IMR-90 (cell line): ENCODE measurements around the gene ANO7. TPM values are rescaled to one million over a fixed set of nuclear protein-coding genes. Genes with fewer than 3 reads are reported as not detected.

ENCODE experiments used
- ATAC-seq: fragments of 200-7000 bp; cut with Tn5 transposase; 2 replicates; pipeline ENCODE4 v1.9.1; 2020; ENCODE audit warnings: low read depth, mild to moderate bottlenecking, moderate library complexity
- BruUV-seq: library from RNA; stranded (reverse); fragments of 400-500 nt; replicated peaks from 2 replicates; lab custom pipeline; 2021; lab: Mats Ljungman, UMichigan
- CTCF ChIA-PET: fragments of 300-600 bp; formaldehyde crosslinking; extraction: SDS; loops from one replicate; lab custom pipeline; 2021; ENCODE audit warnings: antibody characterized with exemption; lab: Yijun Ruan, JAX
- POLR2A ChIA-PET: fragments of 300-600 bp; sonication (Branson Sonifier 250); formaldehyde crosslinking; loops from one replicate; lab custom pipeline; 2022; ENCODE audit warnings: antibody characterized with exemption; ENCODE audit not compliant: unreplicated experiment; lab: Charles Lee
- DNase-seq: peaks from one replicate; pipeline ENCODE4 v3.0.0; 2013
- H2AFZ ChIP-seq: replicated peaks from 2 replicates; pipeline ENCODE3; 2013; ENCODE audit warnings: low read length, mild to moderate bottlenecking; ENCODE audit not compliant: poor library complexity
- H2AK5ac ChIP-seq: 2 replicates; pipeline ENCODE4 v1.6.1; 2013; ENCODE audit warnings: low read depth, low read length, inconsistent platforms
- H2AK9ac ChIP-seq: replicated peaks from 2 replicates; pipeline ENCODE3; 2013; ENCODE audit warnings: mild to moderate bottlenecking, low read depth, low read length, moderate library complexity; ENCODE audit not compliant: poor library complexity
- H2BK120ac ChIP-seq: 2 replicates; pipeline ENCODE4 v1.6.1; 2013; ENCODE audit warnings: low read depth, low read length, inconsistent platforms
- H2BK15ac ChIP-seq: 3 replicates; pipeline ENCODE4 v1.6.1; 2013; ENCODE audit warnings: low read depth, low read length, inconsistent platforms
- H2BK20ac ChIP-seq: 2 replicates; pipeline ENCODE4 v1.6.1; 2013; ENCODE audit warnings: low read depth, mild to moderate bottlenecking, inconsistent platforms, low read length, moderate library complexity
- H2BK5ac ChIP-seq: 2 replicates; pipeline ENCODE4 v1.6.1; 2013; ENCODE audit warnings: mild to moderate bottlenecking, low read depth, low read length, inconsistent platforms; ENCODE audit not compliant: poor library complexity, severe bottlenecking
- H3K14ac ChIP-seq: replicated peaks from 2 replicates; pipeline ENCODE4 v1.6.1; 2013; ENCODE audit warnings: low read depth, low read length, inconsistent platforms
- H3K18ac ChIP-seq: 2 replicates; pipeline ENCODE4 v1.6.1; 2013; ENCODE audit warnings: low read depth, low read length, control low read depth
- H3K23ac ChIP-seq: 2 replicates; pipeline ENCODE4 v1.6.1; 2013; ENCODE audit warnings: low read depth, low read length, inconsistent platforms
- H3K27ac ChIP-seq: 2 replicates; pipeline ENCODE4 v1.5.1; 2013; ENCODE audit warnings: mild to moderate bottlenecking, control low read depth, low read length; ENCODE audit not compliant: insufficient read depth
- H3K27me3 ChIP-seq: 2 replicates; pipeline ENCODE4 v1.6.1; 2013; ENCODE audit warnings: low read length; ENCODE audit not compliant: control insufficient read depth, insufficient read depth
- H3K36me3 ChIP-seq: 2 replicates; pipeline ENCODE4 v1.6.1; 2013; ENCODE audit warnings: low read length, mixed read lengths; ENCODE audit not compliant: control insufficient read depth, insufficient read depth
- H3K4ac ChIP-seq: 2 replicates; pipeline ENCODE4 v1.6.1; 2013; ENCODE audit warnings: low read depth, low read length, inconsistent platforms
- H3K4me1 ChIP-seq: 2 replicates; pipeline ENCODE4 v1.6.1; 2013; ENCODE audit warnings: low read length, mixed read lengths; ENCODE audit not compliant: control insufficient read depth, insufficient read depth
- H3K4me2 ChIP-seq: 2 replicates; pipeline ENCODE4 v1.6.1; 2013; ENCODE audit warnings: low read depth, mild to moderate bottlenecking, control low read depth, low read length, moderate library complexity
- H3K4me3 ChIP-seq: 2 replicates; pipeline ENCODE4 v1.5.1; 2013; ENCODE audit warnings: low read depth, mild to moderate bottlenecking, control low read depth, low read length, moderate library complexity; ENCODE audit not compliant: insufficient read depth
- H3K56ac ChIP-seq: 2 replicates; pipeline ENCODE4 v1.6.1; 2013; ENCODE audit warnings: low read length, inconsistent platforms; ENCODE audit not compliant: insufficient read depth; ENCODE audit errors: extremely low read depth
- H3K79me1 ChIP-seq, 2 experiments: 2 replicates each; pipeline ENCODE4 v1.6.1; 2013; ENCODE audit warnings: low read length in 2 of 2, inconsistent platforms in 1 of 2, low read depth in 1 of 2
- H3K9ac ChIP-seq: 2 replicates; pipeline ENCODE4 v1.6.1; 2013; ENCODE audit warnings: low read depth, low read length, control low read depth
- H3K9me1 ChIP-seq: 2 replicates; pipeline ENCODE4 v1.6.1; 2013; ENCODE audit warnings: low read length, inconsistent platforms; ENCODE audit not compliant: insufficient read depth
- H3K9me3 ChIP-seq: 2 replicates; pipeline ENCODE4 v1.6.1; 2013; ENCODE audit warnings: low read length; ENCODE audit not compliant: control insufficient read depth, insufficient read depth
- H4K20me1 ChIP-seq: 2 replicates; pipeline ENCODE4 v1.6.1; 2013; ENCODE audit warnings: low read length, inconsistent platforms; ENCODE audit not compliant: insufficient read depth
- H4K5ac ChIP-seq: 2 replicates; pipeline ENCODE4 v1.6.1; 2013; ENCODE audit warnings: mild to moderate bottlenecking, low read depth, low read length, control low read depth
- H4K8ac ChIP-seq, 2 experiments: 2 replicates each; pipeline ENCODE4 v1.6.1; 2013; ENCODE audit warnings: low read depth in 2 of 2, low read length in 2 of 2, control low read depth in 1 of 2, inconsistent platforms in 1 of 2
- H4K91ac ChIP-seq: 2 replicates; pipeline ENCODE4 v1.6.1; 2013; ENCODE audit warnings: low read depth, low read length, inconsistent platforms; ENCODE audit not compliant: insufficient read depth
- BHLHE40 ChIP-seq: fragments of 150-350 bp; IDR thresholded peaks from 2 replicates; pipeline ENCODE4 v1.6.1; 2016; ENCODE audit warnings: mild to moderate bottlenecking, low read depth, low read length
- CEBPB ChIP-seq: IDR thresholded peaks from 2 replicates; pipeline ENCODE4 v1.6.1; 2012; ENCODE audit warnings: low read depth, low read length, improper control_type of control experiment
- CHD1 ChIP-seq: IDR thresholded peaks from 2 replicates; pipeline ENCODE4 v1.6.1; 2012; ENCODE audit warnings: low read depth, low read length, improper control_type of control experiment
- ELK1 ChIP-seq: fragments of 150-350 bp; IDR thresholded peaks from 2 replicates; pipeline ENCODE4 v1.6.1; 2016; ENCODE audit warnings: low read depth, mild to moderate bottlenecking, low read length, moderate library complexity, borderline replicate concordance
- FOS ChIP-seq: fragments of 150-350 bp; IDR thresholded peaks from 2 replicates; pipeline ENCODE4 v1.6.1; 2016; ENCODE audit warnings: low read depth, low read length
- MAFK ChIP-seq: IDR thresholded peaks from 2 replicates; pipeline ENCODE4 v1.6.1; 2012; ENCODE audit warnings: low read depth, low read length, improper control_type of control experiment
- MAZ ChIP-seq: IDR thresholded peaks from 2 replicates; pipeline ENCODE4 v1.6.1; 2012; ENCODE audit warnings: low read depth, mild to moderate bottlenecking, low read length, improper control_type of control experiment, moderate library complexity, borderline replicate concordance
- MXI1 ChIP-seq: IDR thresholded peaks from 2 replicates; pipeline ENCODE4 v1.6.1; 2012; ENCODE audit warnings: low read depth, mild to moderate bottlenecking, low read length, moderate library complexity, borderline replicate concordance
- NFE2L2 ChIP-seq: fragments of 150-350 bp; IDR thresholded peaks from 2 replicates; pipeline ENCODE4 v1.6.1; 2016; ENCODE audit warnings: low read depth, mild to moderate bottlenecking, low read length
- POLR2A ChIP-seq: IDR thresholded peaks from 2 replicates; pipeline ENCODE4 v1.6.1; 2012; ENCODE audit warnings: mild to moderate bottlenecking, low read depth, low read length
- RAD21 ChIP-seq: IDR thresholded peaks from 2 replicates; pipeline ENCODE4 v1.6.1; 2012; ENCODE audit warnings: low read length, improper control_type of control experiment
- RCOR1 ChIP-seq: IDR thresholded peaks from 2 replicates; pipeline ENCODE4 v1.6.1; 2012; ENCODE audit warnings: mild to moderate bottlenecking, low read length, improper control_type of control experiment; ENCODE audit not compliant: insufficient replicate concordance
- RFX5 ChIP-seq: IDR thresholded peaks from 2 replicates; pipeline ENCODE4 v1.8.0; 2012; ENCODE audit warnings: low read depth, mild to moderate bottlenecking, low read length, moderate library complexity
- SMC3 ChIP-seq: fragments of 150-350 bp; IDR thresholded peaks from 2 replicates; pipeline ENCODE4 v1.6.1; 2016; ENCODE audit warnings: low read depth, mild to moderate bottlenecking, antibody characterized with exemption, low read length, moderate library complexity
- USF2 ChIP-seq: fragments of 150-350 bp; IDR thresholded peaks from 2 replicates; pipeline ENCODE4 v1.6.1; 2017; ENCODE audit warnings: mild to moderate bottlenecking, antibody characterized with exemption, low read length, low read depth
- WGBS, 2 experiments: methylation state at CpG; one replicate each; pipeline versions ENCODE4 v1.1.5 to v1.1.7; 2013; ENCODE audit warnings: missing lambda C conversion rate in 2 of 2; ENCODE audit not compliant: insufficient read length in 1 of 2; ENCODE audit errors: extremely low coverage in 2 of 2; 5-methylcytosine and 5-hydroxymethylcytosine counted together
- dilution Hi-C: fragments of 300-500 bp; cut with HindIII; formaldehyde crosslinking; loops from one replicate; pipeline ENCODE4 v1.14.3; 2018; ENCODE audit warnings: low sequenced_read_pairs; ENCODE audit not compliant: unreplicated experiment
- in situ Hi-C: fragments of 300-500 bp; cut with MboI; formaldehyde crosslinking; loops from 3 replicates; pipeline ENCODE4 v1.14.3; 2019; ENCODE audit warnings: low sequenced_read_pairs, inconsistent platforms, mixed read lengths
- intact Hi-C: fragments of 100-400 bp; cut with micrococcal nuclease; formaldehyde crosslinking; loops from 2 replicates; pipeline ENCODE4 v1.10.0; 2022
- polyA plus RNA-seq, 3 experiments: library from polyadenylated mRNA; depleted of rRNA; stranded (reverse); fragments of >200 nt; gene quantifications; 2 replicates each; pipeline ENCODE4 v1.2.3, GENCODE V29; 2012; ENCODE audit warnings: low replicate concordance in 1 of 3
- total RNA-seq: library from RNA; depleted of rRNA; stranded (reverse); fragments of >200 nt; gene quantifications from 2 replicates; pipeline ENCODE4 v1.2.3, GENCODE V29; 2012
- TF ChIP-seq, protein P1 (sequence below): conservative IDR thresholded peaks from 2 replicates; pipeline ENCODE4 v1.5.1; 2012; ENCODE audit warnings: mild to moderate bottlenecking, low read depth, low read length, improper control_type of control experiment

Gene ANO7
- total and polyA plus RNA-seq, 2 of the 4 experiments (the other 2 are of a cell fraction), result 0.36 to 3.4 TPM

DNA sequence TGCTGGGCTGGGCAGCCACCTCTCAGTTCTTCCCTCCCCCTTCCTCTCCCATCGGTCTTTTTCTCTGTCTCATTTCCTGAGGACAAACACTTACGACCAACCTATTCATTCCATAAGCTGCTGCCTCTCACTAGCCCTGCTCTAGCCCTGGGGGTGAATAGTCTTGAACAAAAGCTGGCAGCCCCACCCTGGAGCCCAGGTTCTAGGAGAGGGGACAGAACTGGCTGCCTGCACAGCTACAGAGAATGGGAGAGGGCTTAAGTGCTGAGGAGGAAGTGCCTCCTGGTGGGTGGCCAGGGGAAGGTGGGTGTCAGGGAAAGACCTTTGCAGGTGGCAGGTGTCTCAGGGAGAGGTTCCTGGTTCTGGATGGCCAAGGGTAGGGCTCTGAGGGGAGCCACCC lies 22.8 kb downstream of the ANO7 start:
- Histone ChIP-seq H3K56ac (no peak overlapping the region), H2BK20ac (no peak overlapping the region), H3K9me1 (peaks cover 2% of the 10 kb centered on the region; the same call in 1 of the 2 replicates), H3K4me2 (no peak overlapping the region), H4K91ac (no peak overlapping the region), H3K23ac (no peak overlapping the region), H3K18ac (no peak overlapping the region), H3K9ac (no peak overlapping the region), H2AFZ (no peak overlapping the region), H3K4me3 (no peak overlapping the region), H2BK120ac (no peak overlapping the region), H3K27me3 (peaks cover 23% of the 10 kb centered on the region), H4K20me1 (no peaks in the 10 kb centered on the region), H3K79me1 (no peaks in the 10 kb centered on the region), H3K9me3 (no peaks in the 10 kb centered on the region), H3K27ac (no peak overlapping the region), H2BK15ac (no peak overlapping the region), H2BK5ac (no peak overlapping the region), H2AK9ac (no peak overlapping the region), H3K4ac (no peak overlapping the region), H3K36me3 (no peaks in the 10 kb centered on the region), H2AK5ac (no peak overlapping the region), H4K8ac (no peak overlapping the region), H3K14ac (no peak overlapping the region), H4K5ac (no peak overlapping the region), H3K4me1 (peaks cover 1% of the 10 kb centered on the region; the same call in 1 of the 2 replicates)
- TF ChIP-seq CHD1, result no peak
- no peak for TF ChIP-seq RAD21
- no peak for TF ChIP-seq POLR2A
- no peak for TF ChIP-seq BHLHE40
- TF ChIP-seq, protein P1, sequence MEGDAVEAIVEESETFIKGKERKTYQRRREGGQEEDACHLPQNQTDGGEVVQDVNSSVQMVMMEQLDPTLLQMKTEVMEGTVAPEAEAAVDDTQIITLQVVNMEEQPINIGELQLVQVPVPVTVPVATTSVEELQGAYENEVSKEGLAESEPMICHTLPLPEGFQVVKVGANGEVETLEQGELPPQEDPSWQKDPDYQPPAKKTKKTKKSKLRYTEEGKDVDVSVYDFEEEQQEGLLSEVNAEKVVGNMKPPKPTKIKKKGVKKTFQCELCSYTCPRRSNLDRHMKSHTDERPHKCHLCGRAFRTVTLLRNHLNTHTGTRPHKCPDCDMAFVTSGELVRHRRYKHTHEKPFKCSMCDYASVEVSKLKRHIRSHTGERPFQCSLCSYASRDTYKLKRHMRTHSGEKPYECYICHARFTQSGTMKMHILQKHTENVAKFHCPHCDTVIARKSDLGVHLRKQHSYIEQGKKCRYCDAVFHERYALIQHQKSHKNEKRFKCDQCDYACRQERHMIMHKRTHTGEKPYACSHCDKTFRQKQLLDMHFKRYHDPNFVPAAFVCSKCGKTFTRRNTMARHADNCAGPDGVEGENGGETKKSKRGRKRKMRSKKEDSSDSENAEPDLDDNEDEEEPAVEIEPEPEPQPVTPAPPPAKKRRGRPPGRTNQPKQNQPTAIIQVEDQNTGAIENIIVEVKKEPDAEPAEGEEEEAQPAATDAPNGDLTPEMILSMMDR, result no peak
- no peak for TF ChIP-seq RFX5
- TF ChIP-seq ELK1, result no peak
- TF ChIP-seq NFE2L2, result no peak
- no peak for TF ChIP-seq MAFK
- no peak for TF ChIP-seq FOS
- TF ChIP-seq CEBPB, result no peak
- no peak for TF ChIP-seq SMC3
- no peak for TF ChIP-seq RCOR1
- no peak for TF ChIP-seq MXI1
- TF ChIP-seq USF2, result no peak
- TF ChIP-seq MAZ, result no peak
- intact Hi-C loops (no loop called here), in situ Hi-C loops (no loop called here), dilution Hi-C loops (no loop called here)
- BruUV-seq, result no TSS peak
- ChIA-PET CTCF (no interaction called here), POLR2A (no interaction called here)
- ATAC-seq (no peak), DNase-seq (no peak)
- no CpG with 5 or more reads among the region's 2 CpGs for WGBS, 2 experiments
